Lower lobe of right lung (tissue), 2 donors: ENCODE data around the gene C9orf152. TPM values are rescaled to one million over a fixed set of nuclear protein-coding genes. Genes with fewer than 3 reads are reported as not detected.

Experiments
- ATAC-seq, 2 donors: fragments of 200-7000 bp; cut with Tn5 transposase; one replicate each; pipeline ENCODE4 v1.9.1; 2020 to 2022; ENCODE audit warnings: mild to moderate bottlenecking in 2 of 2, moderate library complexity in 2 of 2
- DNase-seq: peaks from one replicate; pipeline ENCODE4 v3.0.0-alpha.2; 2020
- H3K27ac ChIP-seq: fragments of 200-600 bp; one replicate; pipeline ENCODE4 v1.8.0; 2022
- H3K27me3 ChIP-seq: fragments of 200-600 bp; one replicate; pipeline ENCODE4 v1.8.0; 2022; ENCODE audit warnings: low read depth
- H3K36me3 ChIP-seq: fragments of 200-600 bp; one replicate; pipeline ENCODE4 v1.8.0; 2022; ENCODE audit warnings: mild to moderate bottlenecking
- H3K4me1 ChIP-seq: fragments of 200-600 bp; one replicate; pipeline ENCODE4 v1.8.0; 2022
- H3K4me3 ChIP-seq: fragments of 200-600 bp; one replicate; pipeline ENCODE4 v1.8.0; 2022; ENCODE audit warnings: mild to moderate bottlenecking
- H3K9me3 ChIP-seq: fragments of 200-600 bp; one replicate; pipeline ENCODE4 v1.8.0; 2022
- intact Hi-C: fragments of 100-400 bp; cut with DNase I; formaldehyde crosslinking; loops from one replicate; pipeline ENCODE4 v1.11.0; 2022
- total RNA-seq: library from RNA; stranded (reverse); fragmentation: NEBNext Ultra II Directional; extraction: Animal tissue kit (Norgen Biotek cat#: 25700); gene quantifications from one replicate; pipeline ENCODE4 v1.2.1, GENCODE V29; 2021
- TF ChIP-seq, protein P1 (sequence below): fragments of 200-600 bp; IDR thresholded peaks from one replicate; pipeline ENCODE4 v1.8.0; 2022; ENCODE audit warnings: antibody characterized with exemption, mild to moderate bottlenecking
- donor health status: DM: no; HTN: yes; CAD: no; lungs with severe emphysema.

C9orf152 gene
- total RNA-seq, 1 donor from 2014 or later = 26.1 TPM

DNA sequence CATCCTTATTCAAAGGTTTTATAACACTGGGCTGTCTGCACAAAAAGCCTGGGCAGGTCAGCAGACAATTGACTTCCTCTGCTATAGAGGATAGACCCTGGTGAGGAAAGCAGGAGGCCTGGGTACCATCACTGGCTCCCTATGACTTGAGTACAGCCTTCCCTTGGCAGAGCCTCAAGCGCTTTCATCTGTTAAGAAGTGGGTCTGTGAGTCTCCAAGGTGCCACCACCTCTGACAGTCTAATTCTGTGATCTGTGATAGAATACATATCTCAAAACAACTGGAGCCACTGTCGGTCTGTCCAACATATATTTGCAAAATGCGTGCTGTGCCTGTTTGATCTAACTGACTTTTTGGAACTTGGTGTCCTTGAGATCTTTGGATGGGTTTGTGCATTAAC lies 52.2 kb downstream of the C9orf152 start:
- Histone ChIP-seq H3K36me3 (peaks cover 8% of the 10 kb centered on the region), H3K27ac (no peak overlapping the region), H3K4me3 (no peak overlapping the region), H3K4me1 (peaks cover 84% of the 10 kb centered on the region), H3K27me3 (no peaks in the 10 kb centered on the region), H3K9me3 (no peaks in the 10 kb centered on the region)
- TF ChIP-seq, protein P1, sequence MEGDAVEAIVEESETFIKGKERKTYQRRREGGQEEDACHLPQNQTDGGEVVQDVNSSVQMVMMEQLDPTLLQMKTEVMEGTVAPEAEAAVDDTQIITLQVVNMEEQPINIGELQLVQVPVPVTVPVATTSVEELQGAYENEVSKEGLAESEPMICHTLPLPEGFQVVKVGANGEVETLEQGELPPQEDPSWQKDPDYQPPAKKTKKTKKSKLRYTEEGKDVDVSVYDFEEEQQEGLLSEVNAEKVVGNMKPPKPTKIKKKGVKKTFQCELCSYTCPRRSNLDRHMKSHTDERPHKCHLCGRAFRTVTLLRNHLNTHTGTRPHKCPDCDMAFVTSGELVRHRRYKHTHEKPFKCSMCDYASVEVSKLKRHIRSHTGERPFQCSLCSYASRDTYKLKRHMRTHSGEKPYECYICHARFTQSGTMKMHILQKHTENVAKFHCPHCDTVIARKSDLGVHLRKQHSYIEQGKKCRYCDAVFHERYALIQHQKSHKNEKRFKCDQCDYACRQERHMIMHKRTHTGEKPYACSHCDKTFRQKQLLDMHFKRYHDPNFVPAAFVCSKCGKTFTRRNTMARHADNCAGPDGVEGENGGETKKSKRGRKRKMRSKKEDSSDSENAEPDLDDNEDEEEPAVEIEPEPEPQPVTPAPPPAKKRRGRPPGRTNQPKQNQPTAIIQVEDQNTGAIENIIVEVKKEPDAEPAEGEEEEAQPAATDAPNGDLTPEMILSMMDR = no peak
- DNase-seq (no peak), ATAC-seq (no peak)
- intact Hi-C loops = loop anchor here (10.0 kb wide), 1 partner anchor 251 kb away; no protein-coding TSS in a partner anchor

DNA sequence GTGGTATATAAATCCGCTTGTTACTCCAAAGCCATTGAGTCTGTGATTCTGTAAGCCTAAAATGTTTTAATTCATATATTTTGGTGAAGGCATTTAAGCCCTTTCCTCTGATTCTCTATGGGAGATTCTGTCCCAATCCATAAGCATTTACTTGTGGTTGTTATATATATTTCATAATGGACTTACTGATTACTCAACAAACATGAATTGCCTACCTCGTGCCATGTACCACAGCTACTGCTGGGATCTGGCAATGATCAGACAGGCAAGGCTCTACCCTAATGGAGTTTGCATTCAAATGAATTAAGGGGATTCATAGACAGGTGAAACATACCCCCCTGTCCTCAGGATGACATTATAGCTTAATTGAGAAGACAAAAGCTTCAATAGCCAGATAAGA lies 54.5 kb downstream of the C9orf152 start:
- TF ChIP-seq, protein P1 = no peak
- no peaks in the 10 kb centered on the region for H3K36me3 ChIP-seq
- H3K9me3 ChIP-seq = no peaks in the 10 kb centered on the region
- DNase-seq (no peak), ATAC-seq (no peak)
- H3K4me3 ChIP-seq = no peak overlapping the region
- H3K27me3 ChIP-seq = no peaks in the 10 kb centered on the region
- intact Hi-C loops = loop anchor here (10.0 kb wide), 1 partner anchor 249 kb away; no protein-coding TSS in a partner anchor
- peaks cover 88% of the 10 kb centered on the region for H3K4me1 ChIP-seq
- no peak overlapping the region for H3K27ac ChIP-seq

- Histone ChIP-seq H3K27me3 (no peaks in the 10 kb centered on the region), H3K4me1 (peaks cover 88% of the 10 kb centered on the region), H3K4me3 (no peak overlapping the region), H3K9me3 (no peaks in the 10 kb centered on the region), H3K27ac (peak overlapping the region; percentile 0), H3K36me3 (no peaks in the 10 kb centered on the region)
- peak in 1 of 2 donors; percentile 60 for ATAC-seq
- intact Hi-C loops = loop anchor here (10.0 kb wide), 1 partner anchor 248 kb away; no protein-coding TSS in a partner anchor
- TF ChIP-seq, protein P1 = peak; percentile 73
- DNase-seq = no peak
Observed at GRCh38 chr9:110152704-110153374, 55.1 kb downstream of the C9orf152 start.

Other genes with a start within 250 kb of the C9orf152 start
- 170 TPM for gene TXN, start 48.3 kb upstream of the C9orf152 start, total RNA-seq
- gene TXNDC8, start 129.7 kb upstream of the C9orf152 start, total RNA-seq = not detected